Measurements from ENCODE around the gene NSG1. TPM values are rescaled to one million over a fixed set of nuclear protein-coding genes. Genes with fewer than 3 reads are reported as not detected.

The NSG1 gene
- total and polyA plus RNA-seq, 9 of the 15 experiments (the other 6 are each of a cell fraction or from before 2014, with no cell fraction given): not detected

DNA sequence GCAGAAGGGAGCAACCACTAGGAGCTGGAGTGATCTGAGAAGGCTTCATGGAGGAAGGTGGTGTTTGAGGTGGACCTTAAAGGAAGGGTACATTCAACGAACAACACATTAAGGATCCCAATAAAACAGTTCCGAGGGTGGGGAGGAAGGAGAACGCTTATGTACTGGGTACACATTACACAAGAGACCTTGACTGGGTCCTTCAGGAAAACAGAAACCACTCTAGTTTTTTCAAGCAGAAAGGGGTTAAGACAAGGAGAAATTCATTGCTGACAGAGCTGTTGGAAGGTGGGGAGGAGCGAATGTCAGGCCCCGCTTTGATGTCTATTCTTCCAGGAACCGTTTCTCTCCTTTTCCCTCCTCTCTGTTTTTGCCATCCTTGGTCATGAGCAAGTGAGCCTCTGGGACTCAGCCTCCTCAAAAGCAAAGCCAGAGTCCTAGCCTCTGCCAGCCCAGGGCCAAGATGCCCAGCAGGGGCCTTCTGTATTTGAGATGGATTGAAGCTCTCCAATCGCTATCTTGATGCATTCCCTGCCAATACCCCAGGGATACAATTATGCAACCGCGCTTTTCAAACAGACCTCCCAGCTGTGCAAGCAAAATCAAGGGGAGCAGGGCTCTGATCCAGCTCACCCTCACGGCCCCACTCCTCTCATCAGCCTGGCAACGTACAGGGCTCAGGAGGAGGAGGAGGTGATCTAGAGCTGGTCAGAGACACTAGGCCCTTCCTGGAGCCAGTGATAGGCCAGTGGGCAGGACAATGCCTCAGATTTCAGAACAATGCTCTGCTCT lies 48.5 kb upstream of the NSG1 start (continued):
- TF ChIP-seq CEBPZ (IDR thresholded peaks at IDR 0.05; ENCODE audit: borderline replicate concordance, low read depth, low read length) (no peak), RAD21 (CRISPR knock-in tag; conservative IDR thresholded peaks at IDR 0.05 in 1 of 2, IDR thresholded peaks at IDR 0.05 in 1 of 2) (no peak)
- TF ChIP-seq, protein P1, sequence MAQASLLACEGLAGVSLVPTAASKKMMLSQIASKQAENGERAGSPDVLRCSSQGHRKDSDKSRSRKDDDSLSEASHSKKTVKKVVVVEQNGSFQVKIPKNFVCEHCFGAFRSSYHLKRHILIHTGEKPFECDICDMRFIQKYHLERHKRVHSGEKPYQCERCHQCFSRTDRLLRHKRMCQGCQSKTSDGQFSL (CRISPR knock-in tag; IDR thresholded peaks at IDR 0.05): no peak
- TF ChIP-seq, protein P1 (tag; IDR thresholded peaks at IDR 0.05): no peak
- TF ChIP-seq, protein P2, sequence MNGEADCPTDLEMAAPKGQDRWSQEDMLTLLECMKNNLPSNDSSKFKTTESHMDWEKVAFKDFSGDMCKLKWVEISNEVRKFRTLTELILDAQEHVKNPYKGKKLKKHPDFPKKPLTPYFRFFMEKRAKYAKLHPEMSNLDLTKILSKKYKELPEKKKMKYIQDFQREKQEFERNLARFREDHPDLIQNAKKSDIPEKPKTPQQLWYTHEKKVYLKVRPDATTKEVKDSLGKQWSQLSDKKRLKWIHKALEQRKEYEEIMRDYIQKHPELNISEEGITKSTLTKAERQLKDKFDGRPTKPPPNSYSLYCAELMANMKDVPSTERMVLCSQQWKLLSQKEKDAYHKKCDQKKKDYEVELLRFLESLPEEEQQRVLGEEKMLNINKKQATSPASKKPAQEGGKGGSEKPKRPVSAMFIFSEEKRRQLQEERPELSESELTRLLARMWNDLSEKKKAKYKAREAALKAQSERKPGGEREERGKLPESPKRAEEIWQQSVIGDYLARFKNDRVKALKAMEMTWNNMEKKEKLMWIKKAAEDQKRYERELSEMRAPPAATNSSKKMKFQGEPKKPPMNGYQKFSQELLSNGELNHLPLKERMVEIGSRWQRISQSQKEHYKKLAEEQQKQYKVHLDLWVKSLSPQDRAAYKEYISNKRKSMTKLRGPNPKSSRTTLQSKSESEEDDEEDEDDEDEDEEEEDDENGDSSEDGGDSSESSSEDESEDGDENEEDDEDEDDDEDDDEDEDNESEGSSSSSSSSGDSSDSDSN (IDR thresholded peaks at IDR 0.05; ENCODE audit: borderline replicate concordance in 1 of 2, low read depth in 2 of 2, low read length in 2 of 2): no peak
